Body of pancreas (tissue), 4 donors: ENCODE results near the gene IL6ST. TPM values are rescaled to one million over a fixed set of nuclear protein-coding genes. Genes with fewer than 3 reads are reported as not detected.
"Not testable (repeated sequence)": the region's sequence is repeated elsewhere in the genome, so short reads cannot be mapped to it uniquely, and the experiment has no call there.

Experiments used
- ATAC-seq: fragments of 150-250 bp; one replicate; pipeline ENCODE4 v1.9.1; 2016
- DNase-seq, 4 donors: peaks; one replicate each; pipeline ENCODE4 v3.0.0-alpha.2; 2019
- H3K27ac ChIP-seq, 4 donors: fragments of 200-600 bp; sonication (generic); 1 replicate in 3 of 4; 2 replicates in 1 of 4; pipeline versions ENCODE4 v1.5.1 to v1.6.1; 2016 to 2019; ENCODE audit warnings: mild to moderate bottlenecking in 1 of 4, mixed read lengths in 1 of 4, moderate library complexity in 1 of 4
- H3K27me3 ChIP-seq, 2 donors: fragments of 200-600 bp; sonication (generic); one replicate each; pipeline ENCODE4 v1.6.0; 2016; ENCODE audit warnings: mild to moderate bottlenecking in 1 of 2
- H3K36me3 ChIP-seq, 2 donors: fragments of 200-600 bp; sonication (generic); replicated peaks in 1 of 2; 2 replicates each; pipeline ENCODE4 v1.5.1; 2016; ENCODE audit warnings: low read depth in 2 of 2; ENCODE audit not compliant: insufficient read depth in 1 of 2
- H3K4me1 ChIP-seq: fragments of 200-600 bp; sonication (generic); one replicate; pipeline ENCODE4 v1.6.0; 2016
- H3K4me3 ChIP-seq, 2 donors: fragments of 200-600 bp; sonication (generic); 1 replicate in 1 of 2; 2 replicates in 1 of 2; pipeline ENCODE4 v1.5.1; 2016 to 2019
- H3K9me3 ChIP-seq, 3 donors: fragments of 200-600 bp; sonication (generic); 1 replicate in 2 of 3; 2 replicates in 1 of 3; pipeline ENCODE4 v1.5.1; 2016
- CTCF ChIP-seq, 7 experiments: fragments of 450-650 bp in 4 of 7; fragments of 200-600 bp in 3 of 7; sonication (generic) in 3 of 7; IDR thresholded peaks; one replicate each; pipeline ENCODE4 v1.5.1; 2016 to 2019; ENCODE audit warnings: antibody characterized with exemption in 7 of 7
- POLR2A ChIP-seq, 3 donors: fragments of 450-650 bp; IDR thresholded peaks; one replicate each; pipeline ENCODE4 v1.6.1; 2016; ENCODE audit warnings: antibody characterized with exemption in 3 of 3, mild to moderate bottlenecking in 2 of 3
- WGBS, 2 donors: methylation state at CpG; one replicate each; pipeline ENCODE4 v1.1.5; 2017; 5-methylcytosine and 5-hydroxymethylcytosine counted together
- intact Hi-C: fragments of 100-400 bp; cut with DNase I; formaldehyde crosslinking; loops from one replicate; pipeline ENCODE4 v1.15.1; 2023
- total RNA-seq, 2 donors: library from RNA; depleted of rRNA; stranded (reverse); fragments of >200 nt; gene quantifications; one replicate each; pipeline ENCODE4 v1.1.0, GENCODE V29; 2016

The IL6ST gene
- 10 to 100 TPM; 48.1 to 82.5 TPM for total RNA-seq

DNA sequence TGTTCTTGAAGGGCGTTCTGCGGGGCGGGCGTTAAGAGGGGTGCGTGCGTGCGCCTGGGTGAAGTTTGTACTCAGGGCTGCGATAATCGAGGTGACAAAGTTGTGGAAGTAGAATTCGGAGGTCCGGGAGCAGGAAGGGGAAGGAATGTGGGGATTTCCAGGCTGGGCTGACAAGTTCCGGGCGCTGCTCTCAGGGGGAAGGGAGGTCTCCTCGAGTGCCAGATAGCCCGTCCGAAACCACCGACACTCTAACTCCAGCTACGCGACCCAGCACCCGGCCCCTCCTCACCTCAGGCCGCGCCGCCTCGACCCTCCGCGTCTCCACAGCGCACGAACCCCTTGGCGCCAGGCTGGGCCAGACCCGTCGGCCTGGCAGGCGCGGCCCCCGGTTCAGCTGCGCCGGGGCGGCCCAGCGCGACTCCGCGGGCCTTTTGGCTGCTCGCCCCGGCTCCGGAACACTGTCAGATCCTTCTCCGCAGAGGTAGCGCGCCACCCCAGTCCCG, at the start of gene IL6ST:
Gene IL6ST (minus strand): TSS at position 469 of the 503 bp plus-strand sequence. CDS start 18,685 bp downstream, outside the sequence.
- Histone ChIP-seq H3K4me3 (peak within 1 kb of the TSS; percentile 51 to 85), H3K27ac (peak within 1 kb of the TSS; percentile 96 to 100 (median 100)), H3K27me3 (no peaks in the 10 kb centered on the region), H3K9me3 (no peaks in the 10 kb centered on the region), H3K4me1 (peaks cover 40% of the 10 kb centered on the region), H3K36me3 (no peaks in the 10 kb centered on the region)
- intact Hi-C loops, result no loop called here
- 0 to 1% methylated on average over 17 to 47 of the region's 48 CpGs for WGBS, 2 donors
- TF ChIP-seq CTCF (IDR thresholded peaks at IDR 0.05) (peak in 1 of 7 experiments; percentile 9), POLR2A (IDR thresholded peaks at IDR 0.05) (peak; percentile 93 to 98 (median 96))
- ATAC-seq (peak; percentile 68), DNase-seq (peak in 3 of 4 donors; percentile 71 to 81 (median 76))

DNA sequence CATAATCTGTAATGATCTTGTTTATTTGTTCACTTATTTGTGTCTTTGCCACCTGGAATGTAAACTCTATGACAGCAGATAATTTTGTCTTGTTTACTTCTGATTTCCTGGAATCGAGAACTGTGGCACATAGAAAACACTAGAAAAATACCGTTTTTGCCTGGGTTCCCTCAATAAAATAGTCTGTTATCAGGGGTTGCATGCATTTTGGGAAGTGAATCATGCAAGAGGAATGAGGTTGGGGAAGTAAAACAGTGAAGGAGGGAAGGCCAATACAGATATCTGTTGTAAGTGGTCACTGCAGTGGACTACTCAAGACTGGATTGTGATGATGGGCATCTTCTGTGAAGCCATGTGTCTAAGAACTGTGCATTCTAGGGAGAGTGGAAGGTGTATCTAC, 45.2 kb upstream of the IL6ST start:
- no peak for TF ChIP-seq POLR2A (IDR thresholded peaks at IDR 0.05)
- TF ChIP-seq CTCF (IDR thresholded peaks at IDR 0.05), result no peak

DNA sequence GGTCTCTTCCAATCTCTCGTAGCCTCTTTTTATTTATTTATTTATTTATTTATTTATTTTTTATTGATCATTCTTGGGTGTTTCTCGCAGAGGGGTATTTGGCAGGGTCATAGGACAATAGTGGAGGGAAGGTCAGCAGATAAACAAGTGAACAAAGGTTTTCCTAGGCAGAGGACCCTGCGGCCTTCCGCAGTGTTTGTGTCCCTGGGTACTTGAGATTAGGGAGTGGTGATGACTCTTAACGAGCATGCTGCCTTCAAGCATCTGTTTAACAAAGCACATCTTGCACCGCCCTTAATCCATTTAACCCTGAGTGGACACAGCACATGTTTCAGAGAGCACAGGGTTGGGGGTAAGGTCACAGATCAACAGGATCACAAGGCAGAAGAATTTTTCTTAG, 43.4 kb upstream of the IL6ST start:
- H3K9me3 ChIP-seq, H3K27ac ChIP-seq, H3K4me1 ChIP-seq, H3K4me3 ChIP-seq, H3K27me3 ChIP-seq, intact Hi-C loops, ATAC-seq, DNase-seq, H3K36me3 ChIP-seq: not testable (repeated sequence)
- 74 to 76% methylated on average over 4 to 5 of the region's 6 CpGs for WGBS, 2 donors

More for the DNA sequence above, 45.2 kb upstream of the IL6ST start:
- Histone ChIP-seq H3K4me1 (peaks cover 20% of the 10 kb centered on the region), H3K4me3 (no peak overlapping the region), H3K27me3 (no peaks in the 10 kb centered on the region), H3K36me3 (no peaks in the 10 kb centered on the region), H3K9me3 (no peaks in the 10 kb centered on the region), H3K27ac (no peak overlapping the region)
- ATAC-seq (no peak), DNase-seq (no peak)
- WGBS, 2 donors, result 30 to 49% methylated on average over 2 of the region's 2 CpGs
- intact Hi-C loops, result no loop called here

DNA sequence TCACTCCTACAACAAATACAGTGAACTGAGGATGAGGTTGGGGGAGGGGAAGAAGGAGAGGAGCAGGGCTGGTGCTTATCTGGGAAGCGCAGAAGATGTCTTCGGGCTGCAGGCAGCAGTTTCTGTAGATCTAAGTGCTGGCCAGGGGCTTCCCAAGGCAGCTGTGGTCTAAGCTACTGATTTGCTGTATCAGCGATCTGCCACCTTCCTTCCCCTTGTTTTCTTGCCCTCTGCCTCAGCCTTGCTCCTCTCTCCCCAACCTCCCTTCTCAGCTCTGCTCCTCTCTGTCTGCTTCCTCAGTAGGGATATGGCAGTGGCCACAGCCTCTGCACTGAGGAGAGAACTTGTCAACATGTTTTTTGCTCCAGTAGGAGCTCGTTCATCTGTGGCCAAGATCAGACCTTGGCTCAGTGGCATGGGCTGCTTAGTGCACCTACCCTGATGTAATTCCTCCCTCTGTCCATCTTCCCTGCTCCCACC, 42.8 kb upstream of the IL6ST start:
- H3K27me3 ChIP-seq, result no peaks in the 10 kb centered on the region
- no peak overlapping the region for H3K27ac ChIP-seq
- intact Hi-C loops, result no loop called here
- peaks cover 5% of the 10 kb centered on the region for H3K4me1 ChIP-seq
- H3K4me3 ChIP-seq, result no peak overlapping the region
- no peak for TF ChIP-seq POLR2A (IDR thresholded peaks at IDR 0.05)
- no peak for TF ChIP-seq CTCF (IDR thresholded peaks at IDR 0.05)
- whole genome bisulfite sequencing, 2 donors, result 42 to 68% methylated on average over 4 of the region's 4 CpGs
- H3K9me3 ChIP-seq, result no peaks in the 10 kb centered on the region
- DNase-seq (peak in 1 of 4 donors; percentile 18), ATAC-seq (no peak)
- H3K36me3 ChIP-seq, result no peaks in the 10 kb centered on the region

DNA sequence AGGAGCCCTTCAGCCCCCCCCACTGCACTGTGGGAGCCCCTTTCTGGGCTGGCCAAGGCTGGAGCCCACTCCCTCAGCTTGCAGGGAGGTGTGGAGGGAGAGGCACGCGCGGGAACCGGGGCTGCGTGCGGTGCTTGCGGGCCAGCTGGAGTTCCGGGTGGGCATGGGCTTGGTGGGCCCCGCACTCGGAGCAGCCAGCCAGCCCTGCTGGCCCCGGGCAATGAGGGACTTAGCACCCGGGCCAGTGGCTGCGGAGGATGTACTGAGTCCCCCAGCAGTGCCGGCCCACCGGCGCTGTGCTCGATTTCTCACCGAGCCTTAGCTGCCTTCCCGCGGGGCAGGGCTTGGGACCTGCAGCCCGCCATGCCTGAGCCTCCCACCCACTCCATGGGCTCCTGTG, 40.6 kb upstream of the IL6ST start:
- intact Hi-C loops, result not testable (repeated sequence)
- WGBS, 2 donors, result 98% methylated on average over 10 of the region's 21 CpGs; no CpG with 5 or more reads in 1 of the 2 donors

GRCh38 chr5:56029871-56030630, 35.3 kb upstream of the IL6ST start:
- H3K27ac ChIP-seq, result peak overlapping the region in 2 of 4 donors; percentile 47 to 54
- 85 to 100% methylated on average over 1 to 7 of the region's 7 CpGs for WGBS, 2 donors

More for the DNA sequence above, 40.6 kb upstream of the IL6ST start:
- H3K27me3 ChIP-seq, ATAC-seq, H3K4me1 ChIP-seq, H3K4me3 ChIP-seq, DNase-seq, H3K9me3 ChIP-seq, H3K36me3 ChIP-seq, H3K27ac ChIP-seq: not testable (repeated sequence)

More at GRCh38 chr5:56029871-56030630, 35.3 kb upstream of the IL6ST start:
- DNase-seq, H3K9me3 ChIP-seq, H3K4me3 ChIP-seq, H3K36me3 ChIP-seq, H3K27me3 ChIP-seq, intact Hi-C loops: not testable (repeated sequence)
- peaks cover 19% of the 10 kb centered on the region for H3K4me1 ChIP-seq
- peak; percentile 26 for ATAC-seq
